Cortex of kidney (tissue), 1 donor: ENCODE results near the gene KRTAP10-1.
"Not testable (repeated sequence)": the region's sequence is repeated elsewhere in the genome, so short reads cannot be mapped to it uniquely, and the experiment has no call there.

Source experiments
- DNase-seq: peaks from one replicate; lab custom pipeline; 2025; lab: John Stamatoyannopoulos, UW

The KRTAP10-1 gene

DNA sequence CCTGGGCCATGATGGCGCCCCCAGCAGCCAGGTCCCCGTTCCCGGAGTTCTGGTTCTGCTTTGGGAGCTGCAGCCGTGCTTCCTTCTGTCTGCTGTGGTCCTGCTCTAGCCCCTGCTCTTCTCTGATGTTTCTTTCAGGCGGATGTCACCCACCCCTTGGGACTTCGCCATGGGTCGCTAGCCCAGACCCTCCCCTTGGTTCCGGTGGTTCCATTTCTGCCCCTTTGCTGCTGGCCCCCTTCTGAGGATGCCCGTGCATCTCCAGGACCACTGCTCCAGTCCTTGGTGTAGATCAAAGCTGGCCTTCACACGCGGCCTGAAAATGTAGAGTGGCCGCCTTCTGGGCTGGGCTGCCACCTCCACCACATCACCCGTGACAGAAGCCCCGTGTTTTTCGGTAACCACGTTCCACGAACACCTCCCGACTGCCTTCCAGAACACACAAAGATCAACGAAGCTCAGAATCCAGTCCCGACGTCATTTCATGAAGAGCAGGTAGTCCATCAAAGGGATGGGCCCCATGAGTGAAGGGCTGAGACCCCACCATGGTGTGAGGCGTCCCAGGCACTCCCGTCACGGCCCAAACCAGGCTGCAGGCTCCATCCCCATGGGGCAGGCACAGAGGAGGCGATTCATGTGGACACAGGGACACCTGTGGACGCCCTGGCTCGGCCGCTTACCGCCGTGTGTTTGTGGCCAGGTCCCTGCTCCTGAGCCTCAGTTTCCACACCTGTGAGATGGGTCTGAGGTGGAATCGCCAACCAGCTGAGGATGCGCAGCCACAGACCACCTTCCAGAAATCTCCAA lies 24.4 kb downstream of the KRTAP10-1 start:
- DNase-seq, result no peak

DNA sequence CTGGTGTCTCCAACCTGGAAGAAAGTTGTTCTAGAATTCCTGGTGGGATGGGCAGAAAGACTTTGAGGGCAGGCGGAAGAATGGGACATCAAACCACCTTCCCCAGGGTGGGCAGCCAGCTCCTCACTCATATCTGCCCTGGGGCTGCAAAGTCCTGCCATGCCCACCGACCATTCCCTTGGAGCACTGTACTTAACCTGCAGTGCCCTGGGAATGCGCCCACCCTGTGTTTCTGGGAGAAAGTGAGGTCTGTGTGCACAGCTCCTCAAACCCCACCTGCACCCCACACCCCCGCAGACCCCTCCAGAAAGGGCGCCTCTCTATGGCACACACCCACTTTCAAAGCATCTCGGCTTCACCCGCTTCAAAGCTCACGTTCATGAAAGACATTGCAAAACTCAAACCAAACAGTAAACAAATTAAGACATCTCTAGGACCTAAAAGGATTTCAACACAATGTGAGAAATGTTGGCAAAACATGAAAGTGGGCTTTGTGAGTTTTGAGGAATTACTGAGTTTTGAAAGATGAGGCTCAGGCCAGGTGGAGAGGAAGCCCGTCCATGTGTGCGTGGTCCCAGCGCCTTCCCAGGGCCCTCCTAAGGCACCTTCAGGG lies 25.1 kb downstream of the KRTAP10-1 start:
- DNase-seq, result no peak

DNA sequence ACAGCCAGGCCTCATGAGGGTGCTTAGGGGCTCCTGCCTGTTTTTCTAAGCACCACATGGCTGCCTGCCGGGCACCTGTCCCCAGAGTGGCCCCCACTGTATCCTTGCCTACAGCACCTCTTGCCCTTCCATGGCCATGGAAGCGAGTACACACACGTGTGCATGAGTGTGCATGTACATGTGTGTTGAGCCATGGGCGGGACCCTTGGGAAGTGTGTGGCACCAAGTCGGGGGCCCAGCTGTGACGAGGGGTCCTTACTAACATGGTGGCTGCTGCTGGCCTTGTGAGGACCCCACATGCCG lies 25.8 kb downstream of the KRTAP10-1 start:
- no peak for DNase-seq

DNA sequence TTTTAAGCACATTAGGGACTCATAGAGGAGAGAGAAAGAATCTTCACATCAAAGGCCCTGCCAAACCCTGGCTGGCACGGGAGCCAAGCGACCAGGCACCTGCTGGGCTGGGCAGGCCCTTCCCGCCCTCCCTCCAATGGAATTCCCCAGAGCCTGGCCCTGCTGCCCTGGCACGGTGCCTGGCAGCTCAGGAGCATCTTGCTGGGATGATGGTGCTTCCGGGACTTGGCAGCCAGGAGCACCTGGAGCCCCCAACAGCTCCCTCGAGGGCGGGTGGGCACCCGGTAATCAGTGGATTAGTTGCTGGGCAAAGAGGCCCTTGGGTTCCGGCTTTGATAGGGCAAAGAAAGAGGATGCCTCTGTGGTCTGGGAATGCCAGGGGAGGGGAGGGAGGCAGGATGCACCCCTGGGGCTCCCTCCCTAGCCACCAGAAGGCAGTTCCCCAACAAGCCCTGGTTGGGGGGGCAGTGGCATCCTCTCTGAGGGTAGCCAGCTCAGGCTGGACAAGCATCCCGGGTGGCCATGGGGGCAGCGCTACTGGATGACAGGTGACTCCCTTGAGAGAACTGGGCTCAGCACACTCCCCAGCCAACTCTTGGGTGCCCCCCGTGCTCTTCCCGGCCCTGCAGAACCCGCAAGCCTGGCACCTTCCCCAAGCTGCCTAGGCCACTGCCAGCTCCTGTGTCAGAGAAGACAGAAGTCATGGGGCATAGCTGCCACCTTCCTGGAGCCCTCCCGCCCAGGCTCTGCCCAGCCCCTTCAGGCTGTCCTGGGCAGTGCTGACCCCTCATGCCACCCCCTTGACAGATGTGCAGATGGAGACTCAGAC lies 26.4 kb downstream of the KRTAP10-1 start:
- no peak for DNase-seq

DNA sequence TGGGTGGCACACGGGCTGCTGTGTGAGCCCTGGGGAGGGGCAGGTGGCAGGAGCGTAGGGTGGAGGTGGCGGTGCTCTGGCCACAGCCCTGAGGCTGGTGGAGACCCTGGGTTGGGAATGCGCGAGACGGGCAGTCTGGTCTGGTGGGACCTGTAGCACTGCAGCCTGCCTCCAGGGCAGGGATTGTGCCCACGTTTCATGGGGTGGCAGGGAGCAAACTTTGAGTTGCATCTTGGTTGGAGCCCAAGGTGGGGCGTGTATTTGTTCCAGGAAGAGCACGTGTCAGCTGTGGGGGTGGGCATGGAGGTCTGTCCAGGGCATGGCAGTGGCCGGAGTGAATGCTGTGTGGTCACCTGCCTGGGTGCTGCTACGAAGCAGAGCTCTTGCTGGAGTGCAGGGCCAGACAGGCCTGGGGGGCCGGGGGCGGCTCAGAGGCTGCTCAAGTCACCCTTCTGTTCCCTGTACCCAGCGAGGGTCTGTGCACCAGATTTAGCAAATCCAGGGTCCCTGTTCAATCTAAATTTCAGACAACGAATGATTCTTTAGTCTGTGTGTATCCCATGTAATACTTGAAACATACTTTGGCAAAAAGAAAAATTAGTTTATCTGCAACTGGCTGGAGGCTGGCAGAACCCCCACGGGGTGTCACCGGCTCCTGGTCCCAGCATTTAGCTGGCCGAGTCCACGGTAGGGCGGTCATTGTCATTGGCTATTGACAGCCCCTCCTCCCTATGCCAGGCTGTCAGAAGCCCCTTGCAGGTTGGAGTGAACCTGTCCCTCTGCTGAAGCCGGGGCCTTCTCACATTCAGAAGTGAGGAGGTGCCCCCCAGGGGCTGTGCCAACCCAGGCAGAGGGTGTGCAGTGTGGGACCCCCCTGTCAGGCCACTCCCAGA lies 27.3 kb downstream of the KRTAP10-1 start:
- no peak for DNase-seq

DNA sequence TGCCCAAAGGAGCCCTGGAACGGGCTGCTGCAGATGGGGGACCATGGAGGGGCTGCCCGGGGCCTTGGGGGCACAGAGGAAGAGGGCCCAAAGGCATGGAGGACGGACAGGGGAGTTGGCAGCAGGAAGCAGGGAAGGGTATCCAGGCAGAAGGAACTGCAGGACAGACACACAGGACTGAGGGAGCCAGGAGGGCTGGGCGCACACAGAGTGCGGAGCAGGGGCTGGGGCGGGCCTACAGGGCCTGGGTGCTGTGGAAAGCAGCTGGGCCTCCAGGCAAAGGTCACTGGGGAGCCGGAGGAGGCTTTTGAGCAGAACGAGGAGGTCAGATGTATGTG lies 28.1 kb downstream of the KRTAP10-1 start:
- DNase-seq, result no peak

DNA sequence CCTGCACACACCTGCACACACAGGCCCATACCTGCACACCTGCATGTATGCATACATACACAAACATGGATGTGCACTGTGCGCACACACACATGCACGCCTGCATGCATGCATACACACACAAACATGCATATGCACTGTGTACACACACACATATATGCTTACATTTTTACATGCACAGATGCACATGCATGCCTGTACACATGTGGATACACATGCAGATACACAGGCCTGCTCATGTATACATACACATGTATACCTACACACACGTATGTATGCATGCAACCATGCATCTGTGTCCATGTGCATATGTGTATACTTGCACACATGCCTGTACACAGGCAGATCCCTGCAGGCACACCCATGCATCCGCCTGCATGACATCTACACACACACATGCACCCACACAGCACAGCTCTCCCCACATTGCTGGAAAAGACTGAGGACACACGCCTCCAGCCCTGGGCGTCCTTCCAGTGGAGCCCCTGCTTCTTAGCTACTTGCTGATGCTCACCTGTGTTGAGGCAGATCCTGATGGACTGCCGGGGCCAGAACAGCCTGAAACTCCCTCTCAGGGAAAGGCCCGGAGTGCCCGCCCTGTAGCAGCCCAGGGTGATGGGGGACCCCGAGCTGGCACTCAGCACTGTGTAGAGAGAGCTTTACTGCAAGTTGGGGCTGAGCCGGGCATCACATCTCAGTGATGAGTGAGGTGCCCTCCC lies 28.6 kb downstream of the KRTAP10-1 start:
- DNase-seq, result no peak

DNA sequence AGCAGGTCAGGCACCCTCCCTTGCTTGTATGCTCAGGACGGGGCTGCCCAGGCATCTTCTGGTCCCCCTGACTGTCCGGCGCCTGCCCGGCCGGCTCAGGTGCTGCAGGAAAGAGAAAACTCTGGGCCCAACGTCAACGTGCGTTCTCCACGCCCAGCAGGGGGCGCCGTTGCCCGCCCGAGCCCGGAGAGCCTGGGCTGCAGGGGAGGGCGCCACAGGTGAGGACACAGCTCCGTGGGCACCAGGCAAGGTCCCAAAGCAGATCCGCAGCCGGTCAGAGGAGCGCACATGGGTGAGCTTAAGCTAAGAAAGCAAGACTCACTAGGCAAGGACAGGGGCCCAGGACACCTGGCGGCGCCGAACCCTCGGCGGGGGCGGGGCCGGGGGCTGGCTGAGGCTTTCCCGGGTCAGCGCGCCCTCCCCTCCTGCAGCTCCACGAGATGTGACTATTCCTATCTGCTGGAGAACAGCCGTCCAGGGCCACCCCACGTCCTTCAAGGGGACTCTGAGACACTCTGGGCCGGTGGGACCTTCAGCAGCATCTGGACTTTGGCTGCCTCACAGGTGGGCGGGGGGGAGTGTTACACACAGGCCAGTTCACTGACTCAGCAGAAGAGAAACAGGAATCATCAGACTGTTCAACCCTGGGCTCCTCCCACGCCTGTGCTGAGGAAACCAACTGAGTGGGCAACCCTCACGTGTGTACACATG lies 29.3 kb downstream of the KRTAP10-1 start:
- no peak for DNase-seq

DNA sequence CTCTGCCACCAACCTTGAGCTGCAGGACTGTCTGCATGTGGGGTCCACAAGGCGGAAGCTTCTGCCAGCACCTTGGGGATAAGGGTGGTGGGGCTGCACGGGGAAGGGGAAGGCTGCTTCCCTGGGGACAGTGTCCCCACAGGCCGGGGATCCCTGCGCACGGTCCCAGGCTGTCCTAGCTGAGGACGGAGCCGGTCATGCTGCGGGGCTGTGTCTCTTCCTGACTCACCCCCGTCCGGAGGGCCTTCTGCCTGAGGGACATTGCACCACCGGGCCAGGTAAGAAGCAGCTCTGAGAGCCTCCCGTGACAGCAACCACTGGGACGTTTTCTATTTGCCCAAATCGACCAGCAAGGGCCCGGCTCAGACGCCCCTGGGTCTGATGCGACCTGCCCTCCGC lies 29.9 kb downstream of the KRTAP10-1 start:
- no peak for DNase-seq

DNA sequence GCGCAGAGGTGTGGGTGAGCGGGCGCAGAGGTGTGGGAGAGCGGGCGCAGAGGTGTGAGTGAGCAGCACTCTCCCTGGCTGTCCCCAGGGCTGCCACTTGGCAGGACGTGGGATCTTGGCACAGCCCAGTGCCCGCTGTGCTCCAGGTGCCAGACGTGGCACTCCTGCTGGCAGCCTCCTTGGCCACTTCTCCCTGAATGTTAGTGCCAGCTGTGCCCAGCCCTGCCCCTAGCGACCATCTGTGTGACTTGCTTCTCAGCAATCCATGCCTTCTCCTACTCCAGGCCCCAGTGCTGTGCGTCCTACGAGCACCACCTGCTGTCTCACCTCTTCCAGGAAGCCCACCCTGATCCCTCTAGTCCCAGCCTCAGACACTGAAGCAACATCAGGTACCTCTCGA lies 30.5 kb downstream of the KRTAP10-1 start:
- DNase-seq, result no peak

DNA sequence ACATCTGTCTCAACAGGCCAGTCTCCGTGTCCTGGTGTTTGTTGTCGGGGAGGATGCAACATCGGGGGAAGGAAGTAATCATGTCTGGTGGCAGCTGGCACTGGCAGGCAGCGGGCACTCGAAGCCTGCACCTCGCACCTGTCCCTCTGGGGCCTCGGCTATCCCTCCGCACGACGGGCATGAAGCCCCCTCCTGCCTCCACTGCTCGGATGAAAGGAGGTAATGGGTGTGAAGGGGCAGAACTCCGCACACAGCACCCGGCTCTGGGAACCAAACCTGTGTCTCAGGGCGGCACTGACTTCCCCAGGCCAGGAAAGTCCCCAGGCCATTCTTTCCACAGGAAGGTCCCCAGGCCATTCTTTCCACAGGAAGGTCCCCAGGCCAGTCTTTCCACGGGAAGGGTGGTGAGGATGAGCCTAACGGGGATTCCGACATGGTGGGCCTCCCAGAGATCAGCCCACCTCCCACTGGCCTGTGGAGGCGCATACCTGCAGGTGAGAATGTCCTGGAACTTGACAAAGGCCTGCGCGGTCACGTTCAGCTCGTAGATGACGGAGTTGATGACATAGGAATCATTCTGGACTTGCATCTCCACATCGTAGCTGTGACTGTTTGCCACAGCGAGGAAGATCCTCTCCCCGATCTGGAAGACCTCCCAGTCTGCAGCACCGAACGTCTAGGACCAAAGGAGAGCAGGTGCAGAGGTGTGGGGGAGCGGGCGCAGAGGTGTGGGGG lies 31.1 kb downstream of the KRTAP10-1 start:
- DNase-seq, result no peak

DNA sequence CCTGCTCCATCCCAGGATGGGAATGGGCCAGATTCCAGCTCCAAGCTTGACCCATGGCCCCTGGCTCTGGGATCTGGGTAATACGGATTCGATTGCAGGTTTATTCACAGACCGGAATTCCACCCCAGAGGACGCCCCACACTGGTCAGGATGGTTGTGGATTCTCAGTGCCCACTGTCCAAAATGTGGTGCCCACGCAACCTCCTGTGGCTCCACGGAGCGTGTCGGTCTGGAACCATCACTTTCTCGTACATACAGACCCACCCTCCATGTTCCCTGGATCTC lies 31.6 kb downstream of the KRTAP10-1 start:
- no peak for DNase-seq

DNA sequence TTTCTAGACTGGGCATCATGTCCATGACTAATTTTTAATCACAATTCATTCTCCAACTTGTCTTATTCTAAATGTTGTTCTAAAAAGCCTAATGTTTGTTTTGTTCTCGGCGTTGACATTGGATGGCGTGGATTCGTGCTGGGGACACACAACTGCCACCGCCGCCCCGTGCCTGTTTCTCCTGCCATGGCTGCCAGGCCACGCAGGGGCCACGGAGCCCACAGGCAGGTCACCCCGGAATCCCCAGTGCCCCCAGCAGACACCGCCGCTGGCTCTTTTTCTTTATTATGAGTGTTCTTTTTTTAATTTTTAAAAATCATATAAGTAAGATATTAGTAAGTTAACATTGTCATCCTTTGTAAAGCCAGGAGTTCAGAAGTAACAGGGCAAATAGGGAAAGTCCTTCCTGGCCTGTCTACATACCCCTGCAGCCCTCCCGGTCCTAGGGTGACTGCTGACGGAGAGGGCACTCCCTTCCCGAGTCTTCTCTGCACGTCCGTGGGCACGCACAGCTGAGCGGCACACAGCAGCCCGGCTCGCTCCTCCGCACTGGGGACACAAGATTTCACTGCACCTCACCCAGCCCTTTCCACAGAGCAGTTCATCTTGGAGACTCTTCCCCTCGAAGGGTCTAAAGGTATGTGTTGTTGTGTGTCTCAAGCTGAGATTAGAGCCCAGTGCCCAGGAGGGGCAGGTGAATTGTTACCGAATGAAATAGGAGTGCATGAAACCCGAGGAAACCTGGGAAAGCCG lies 32.1 kb downstream of the KRTAP10-1 start:
- DNase-seq, result no peak

DNA sequence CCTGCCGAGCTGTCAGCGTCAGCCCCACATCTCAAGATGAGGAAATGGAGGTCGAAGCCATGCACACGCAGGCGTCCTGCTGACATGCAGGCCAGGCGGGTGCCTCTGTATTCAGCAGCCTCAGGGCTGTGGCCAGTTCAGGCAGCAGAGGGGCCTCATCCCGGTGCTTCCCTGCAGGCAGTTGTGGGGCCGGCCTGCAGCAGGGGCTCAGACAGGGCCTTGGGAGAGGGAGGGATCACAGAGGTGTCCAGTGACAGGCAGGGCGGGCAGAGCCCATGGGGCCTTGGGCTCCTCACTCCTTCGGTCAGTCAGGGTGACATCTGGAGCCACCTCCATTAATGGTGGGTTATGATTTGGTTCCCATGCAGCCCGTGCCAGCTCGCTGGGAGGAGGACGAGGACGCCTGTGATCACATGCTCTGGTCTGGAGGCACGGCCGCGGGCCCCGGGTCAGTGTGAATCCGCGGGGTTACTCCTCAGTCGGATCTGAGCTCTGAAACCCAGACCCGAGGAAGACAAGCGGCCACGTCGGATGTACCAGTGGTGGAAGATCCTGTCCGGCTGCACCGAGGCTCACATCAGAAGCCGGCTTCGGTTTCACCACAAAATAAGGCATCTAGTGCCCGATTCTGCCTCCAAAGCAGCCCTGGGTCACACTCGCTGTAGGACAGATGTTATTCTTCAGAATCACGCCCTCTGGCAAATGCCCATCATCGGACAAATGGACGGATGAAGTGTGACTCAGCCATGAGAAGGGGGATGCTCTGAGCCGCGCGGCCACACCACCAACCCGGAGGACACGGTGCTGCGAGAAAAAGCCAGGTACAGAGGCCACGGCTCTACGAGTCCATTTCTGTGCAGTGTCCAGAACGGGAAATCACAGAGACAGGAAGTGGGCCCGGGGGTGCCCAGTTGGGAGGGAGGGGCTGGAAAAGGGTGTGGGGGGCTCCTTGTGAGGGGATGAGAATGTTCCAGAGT lies 33.4 kb downstream of the KRTAP10-1 start:
- no peak for DNase-seq

DNA sequence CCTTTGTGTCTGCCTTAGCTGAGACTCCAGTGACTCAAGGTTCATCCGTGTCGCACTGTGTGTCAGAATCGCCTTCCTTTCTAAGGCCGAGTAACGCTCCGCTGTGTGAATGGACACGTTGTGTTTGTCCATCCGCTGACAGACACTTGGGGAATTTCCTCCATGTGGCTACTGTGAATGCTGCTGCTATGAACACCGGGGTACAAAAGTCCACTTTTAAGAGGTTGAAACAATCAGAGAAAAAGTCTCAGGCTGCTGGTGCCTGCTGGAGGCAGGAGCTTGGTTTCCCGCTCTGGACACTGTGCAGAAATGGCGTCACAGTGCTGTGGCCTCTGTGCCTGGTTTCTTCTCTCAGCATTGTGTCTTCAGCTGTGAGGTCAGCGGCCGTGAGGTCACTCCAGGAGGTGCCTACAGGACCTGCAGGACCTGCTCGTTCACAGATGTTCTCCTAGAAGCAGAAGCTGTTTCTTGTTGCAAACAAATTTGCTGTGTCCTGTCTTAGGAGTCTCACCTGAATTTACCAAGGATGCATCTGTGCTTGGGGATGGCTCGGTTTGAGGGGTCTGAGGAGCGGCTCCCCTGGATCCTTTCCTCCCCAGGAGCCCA lies 34.2 kb downstream of the KRTAP10-1 start:
- DNase-seq, result no peak

DNA sequence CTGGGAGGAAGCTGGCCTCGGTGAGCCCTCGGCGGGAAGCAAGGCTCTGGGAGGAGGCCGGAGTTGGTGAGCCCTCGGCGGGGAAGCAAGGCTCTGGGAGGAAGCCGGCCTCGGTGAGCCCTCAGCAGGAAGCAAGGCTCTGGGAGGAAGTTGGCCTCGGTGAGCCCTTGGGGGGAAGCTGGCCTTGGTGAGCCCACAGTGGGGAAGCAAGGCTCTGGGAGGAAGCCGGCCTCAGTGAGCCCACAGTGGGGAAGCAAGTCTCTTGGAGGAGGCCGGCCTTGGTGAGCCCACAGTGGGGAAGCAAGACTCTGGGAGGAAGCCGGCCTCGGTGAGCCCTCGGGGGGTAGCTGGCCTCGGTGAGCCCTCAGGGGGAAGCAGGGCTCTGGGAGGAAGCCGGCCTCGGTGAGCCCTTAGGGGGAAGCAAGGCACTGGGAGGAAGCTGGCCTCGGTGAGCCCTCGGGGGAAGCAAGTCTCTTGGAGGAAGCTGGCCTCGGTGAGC lies 36.0 kb downstream of the KRTAP10-1 start:
- no peak for DNase-seq

DNA sequence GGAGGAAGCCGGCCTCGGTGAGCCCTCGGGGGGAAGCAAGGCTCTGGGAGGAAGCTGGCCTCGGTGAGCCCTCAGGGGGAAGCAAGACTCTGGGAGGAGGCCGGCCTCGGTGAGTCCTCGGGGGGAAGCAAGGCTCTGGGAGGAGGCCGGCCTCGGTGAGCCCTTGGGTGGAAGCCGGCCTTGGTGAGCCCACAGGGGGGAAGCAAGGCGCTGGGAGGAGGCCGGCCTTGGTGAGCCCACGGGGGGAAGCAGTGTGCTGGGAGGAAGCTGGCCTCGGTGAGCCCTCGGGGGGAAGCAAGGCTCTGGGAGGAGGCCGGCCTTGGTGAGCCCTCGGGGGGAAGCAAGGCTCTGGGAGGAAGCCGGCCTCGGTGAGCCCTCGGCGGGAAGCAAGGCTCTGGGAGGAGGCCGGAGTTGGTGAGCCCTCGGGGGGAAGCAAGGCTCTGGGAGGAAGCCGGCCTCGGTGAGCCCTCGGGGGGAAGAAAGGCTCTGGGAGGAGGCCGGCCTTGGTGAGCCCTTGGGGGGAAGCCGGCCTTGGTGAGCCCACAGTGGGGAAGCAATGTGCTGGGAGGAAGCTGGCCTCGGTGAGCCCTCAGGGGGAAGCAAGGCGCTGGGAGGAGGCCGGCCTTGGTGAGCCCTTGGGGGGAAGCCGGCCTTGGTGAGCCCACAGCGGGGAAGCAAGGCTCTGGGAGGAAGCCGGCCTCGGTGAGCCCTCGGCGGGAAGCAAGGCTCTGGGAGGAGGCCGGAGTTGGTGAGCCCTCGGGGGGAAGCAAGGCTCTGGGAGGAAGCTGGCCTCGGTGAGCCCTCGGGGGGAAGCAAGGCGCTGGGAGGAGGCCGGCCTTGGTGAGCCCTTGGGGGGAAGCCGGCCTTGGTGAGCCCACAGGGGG lies 36.7 kb downstream of the KRTAP10-1 start:
- DNase-seq, result not testable (repeated sequence)
